Neural progenitor cell (in vitro differentiated cells): Measurements from ENCODE around the gene WDR77. TPM values are rescaled to one million over a fixed set of nuclear protein-coding genes. Genes with fewer than 3 reads are reported as not detected.

Experiments
- DNase-seq: peaks from one replicate; pipeline ENCODE4 v3.0.0-alpha.2; 2016; ENCODE audit warnings: low spot score
- H2AFZ ChIP-seq: fragments of 200-600 bp; sonication (generic); replicated peaks from 2 replicates; pipeline ENCODE4 v1.6.1; 2016; ENCODE audit warnings: antibody characterized with exemption
- H3F3A ChIP-seq: fragments of 200-600 bp; sonication (generic); 2 replicates; pipeline ENCODE4 v1.6.1; 2016; ENCODE audit warnings: antibody characterized with exemption, low read depth
- H3K27ac ChIP-seq: fragments of 200-600 bp; sonication (generic); 2 replicates; pipeline ENCODE4 v1.5.1; 2016; ENCODE audit warnings: mild to moderate bottlenecking
- H3K27me3 ChIP-seq: fragments of 200-600 bp; sonication (generic); 2 replicates; pipeline ENCODE4 v1.6.1; 2016; ENCODE audit warnings: mild to moderate bottlenecking, moderate library complexity
- H3K36me3 ChIP-seq: fragments of 200-600 bp; sonication (generic); 2 replicates; pipeline ENCODE4 v1.5.1; 2016
- H3K4me1 ChIP-seq: fragments of 200-600 bp; sonication (generic); 2 replicates; pipeline ENCODE4 v1.6.1; 2016; ENCODE audit warnings: mixed run types
- H3K4me2 ChIP-seq: fragments of 200-600 bp; sonication (generic); 2 replicates; pipeline ENCODE4 v1.6.1; 2016
- H3K4me3 ChIP-seq: fragments of 200-600 bp; sonication (generic); 2 replicates; pipeline ENCODE4 v1.5.1; 2016
- H3K79me2 ChIP-seq: fragments of 200-600 bp; sonication (generic); 2 replicates; pipeline ENCODE4 v1.6.1; 2016; ENCODE audit warnings: low read depth
- H3K9ac ChIP-seq: fragments of 200-600 bp; sonication (generic); 2 replicates; pipeline ENCODE4 v1.6.1; 2016
- H3K9me3 ChIP-seq: fragments of 200-600 bp; sonication (generic); 2 replicates; pipeline ENCODE4 v1.5.1; 2016; ENCODE audit warnings: low read depth
- H4K20me1 ChIP-seq: fragments of 200-600 bp; sonication (generic); 2 replicates; pipeline ENCODE4 v1.6.1; 2016; ENCODE audit warnings: low read depth
- H3K27ac Mint-ChIP-seq: 3 replicates; pipeline ENCODE4 v1.8.0; 2021; ENCODE audit warnings: mixed read lengths
- H3K27me3 Mint-ChIP-seq: 2 replicates; pipeline ENCODE4 v1.8.0; 2022; ENCODE audit warnings: low read depth, mild to moderate bottlenecking, inconsistent platforms, moderate library complexity, mixed read lengths; ENCODE audit not compliant: insufficient read depth
- H3K36me3 Mint-ChIP-seq: 3 replicates; pipeline ENCODE4 v1.8.0; 2021; ENCODE audit warnings: mixed read lengths
- H3K4me1 Mint-ChIP-seq: 3 replicates; pipeline ENCODE4 v1.8.0; 2021; ENCODE audit warnings: mixed read lengths
- H3K4me3 Mint-ChIP-seq: 3 replicates; pipeline ENCODE4 v1.8.0; 2021; ENCODE audit warnings: mild to moderate bottlenecking, moderate library complexity, mixed read lengths
- H3K9me3 Mint-ChIP-seq: 3 replicates; pipeline ENCODE4 v1.8.0; 2020; ENCODE audit warnings: mixed read lengths
- CTCF ChIP-seq: fragments of 200-600 bp; sonication (generic); IDR thresholded peaks from 2 replicates; pipeline ENCODE4 v1.5.1; 2017; ENCODE audit warnings: antibody characterized with exemption, mild to moderate bottlenecking
- EZH2 ChIP-seq: fragments of 200-600 bp; sonication (generic); IDR thresholded peaks from 2 replicates; pipeline ENCODE4 v1.6.1; 2017; ENCODE audit warnings: antibody characterized with exemption, mild to moderate bottlenecking, moderate library complexity
- EZH2phosphoT487 ChIP-seq: fragments of 200-600 bp; sonication (generic); IDR thresholded peaks from 2 replicates; pipeline ENCODE4 v1.6.1; 2017; ENCODE audit warnings: antibody characterized with exemption
- total RNA-seq: library from RNA; depleted of rRNA; stranded (reverse); fragments of >200 nt; gene quantifications from 2 replicates; pipeline ENCODE4 v1.2.3, GENCODE V29; 2015; ENCODE audit warnings: low replicate concordance

WDR77 gene
- total RNA-seq, 1 donor from 2014 or later, result 73.3 TPM

- Histone ChIP-seq H3K4me2 (no peak overlapping the region), H3K9me3 (no peaks in the 10 kb centered on the region), H3F3A (no peaks in the 10 kb centered on the region), H4K20me1 (no peaks in the 10 kb centered on the region), H3K4me1 (peaks cover 4% of the 10 kb centered on the region), H3K9ac (no peak overlapping the region), H3K27ac (no peak overlapping the region), H3K79me2 (no peaks in the 10 kb centered on the region), H3K27me3 (no peaks in the 10 kb centered on the region), H2AFZ (peak overlapping the region; percentile 44), H3K4me3 (no peak overlapping the region), H3K36me3 (no peaks in the 10 kb centered on the region)
- Mint-ChIP-seq H3K4me3 (no peak overlapping the region), H3K9me3 (no peaks in the 10 kb centered on the region), H3K36me3 (no peaks in the 10 kb centered on the region), H3K27me3 (peaks cover 2% of the 10 kb centered on the region), H3K27ac (no peak overlapping the region), H3K4me1 (no peaks in the 10 kb centered on the region)
- no peak for TF ChIP-seq EZH2phosphoT487
- no peak for TF ChIP-seq EZH2
- no peak for TF ChIP-seq CTCF
- no peak for DNase-seq
These were observed 42.7 kb downstream of the WDR77 start for GRCh38 chr1:111406321-111406768.

GRCh38 chr1:111404588-111404987, 44.5 kb downstream of the WDR77 start:
- Mint-ChIP-seq H3K27ac (no peak overlapping the region), H3K36me3 (no peaks in the 10 kb centered on the region)
- H3K9me3 ChIP-seq, result no peaks in the 10 kb centered on the region

GRCh38 chr1:111402083-111402482, 47.0 kb downstream of the WDR77 start:
- DNase-seq, result no peak
- Histone ChIP-seq H3K27me3 (no peaks in the 10 kb centered on the region), H3K27ac (no peak overlapping the region), H4K20me1 (no peaks in the 10 kb centered on the region), H3K4me2 (no peak overlapping the region), H3K9ac (no peak overlapping the region), H3K4me3 (no peak overlapping the region), H3K9me3 (no peaks in the 10 kb centered on the region), H3K4me1 (peaks cover 4% of the 10 kb centered on the region), H3K79me2 (no peaks in the 10 kb centered on the region), H3F3A (no peaks in the 10 kb centered on the region), H3K36me3 (no peaks in the 10 kb centered on the region), H2AFZ (no peak overlapping the region)
- Mint-ChIP-seq H3K9me3 (no peaks in the 10 kb centered on the region), H3K4me3 (no peak overlapping the region), H3K36me3 (no peaks in the 10 kb centered on the region), H3K27ac (no peak overlapping the region), H3K27me3 (peaks cover 2% of the 10 kb centered on the region), H3K4me1 (no peaks in the 10 kb centered on the region)
- TF ChIP-seq EZH2, result no peak
- no peak for TF ChIP-seq EZH2phosphoT487

More at GRCh38 chr1:111404588-111404987, 44.5 kb downstream of the WDR77 start:
- no peak overlapping the region for H3K9ac ChIP-seq
- no peak for DNase-seq
- H3K4me3 Mint-ChIP-seq, result no peak overlapping the region
- H3K4me2 ChIP-seq, result no peak overlapping the region
- H3F3A ChIP-seq, result no peaks in the 10 kb centered on the region
- H3K4me3 ChIP-seq, result no peak overlapping the region
- H3K27ac ChIP-seq, result no peak overlapping the region
- no peaks in the 10 kb centered on the region for H4K20me1 ChIP-seq
- no peaks in the 10 kb centered on the region for H3K36me3 ChIP-seq
- no peaks in the 10 kb centered on the region for H3K4me1 Mint-ChIP-seq
- H3K27me3 Mint-ChIP-seq, result peaks cover 2% of the 10 kb centered on the region
- TF ChIP-seq CTCF (no peak), EZH2 (no peak), EZH2phosphoT487 (no peak)
- H3K79me2 ChIP-seq, result no peaks in the 10 kb centered on the region
- no peaks in the 10 kb centered on the region for H3K9me3 Mint-ChIP-seq
- no peak overlapping the region for H2AFZ ChIP-seq
- H3K27me3 ChIP-seq, result no peaks in the 10 kb centered on the region
- H3K4me1 ChIP-seq, result peaks cover 4% of the 10 kb centered on the region

- Histone ChIP-seq H3K36me3 (no peaks in the 10 kb centered on the region), H3K4me2 (no peak overlapping the region), H3F3A (no peaks in the 10 kb centered on the region), H3K4me1 (peaks cover 4% of the 10 kb centered on the region), H3K9me3 (no peaks in the 10 kb centered on the region), H3K79me2 (no peaks in the 10 kb centered on the region), H3K27me3 (no peaks in the 10 kb centered on the region), H4K20me1 (no peaks in the 10 kb centered on the region), H3K27ac (no peak overlapping the region), H3K4me3 (no peak overlapping the region), H3K9ac (no peak overlapping the region), H2AFZ (peak overlapping the region; percentile 63)
- Mint-ChIP-seq H3K4me3 (no peak overlapping the region), H3K4me1 (no peaks in the 10 kb centered on the region), H3K9me3 (no peaks in the 10 kb centered on the region), H3K27ac (no peak overlapping the region), H3K36me3 (no peaks in the 10 kb centered on the region), H3K27me3 (peaks cover 2% of the 10 kb centered on the region)
- peak; percentile 67 for DNase-seq
- no peak for TF ChIP-seq EZH2phosphoT487
- TF ChIP-seq EZH2, result no peak
- peak; percentile 76 for TF ChIP-seq CTCF
These were observed 49.1 kb downstream of the WDR77 start for GRCh38 chr1:111399792-111400610.
